Measurements from ENCODE around the gene NLGN4Y.

NLGN4Y gene

DNA sequence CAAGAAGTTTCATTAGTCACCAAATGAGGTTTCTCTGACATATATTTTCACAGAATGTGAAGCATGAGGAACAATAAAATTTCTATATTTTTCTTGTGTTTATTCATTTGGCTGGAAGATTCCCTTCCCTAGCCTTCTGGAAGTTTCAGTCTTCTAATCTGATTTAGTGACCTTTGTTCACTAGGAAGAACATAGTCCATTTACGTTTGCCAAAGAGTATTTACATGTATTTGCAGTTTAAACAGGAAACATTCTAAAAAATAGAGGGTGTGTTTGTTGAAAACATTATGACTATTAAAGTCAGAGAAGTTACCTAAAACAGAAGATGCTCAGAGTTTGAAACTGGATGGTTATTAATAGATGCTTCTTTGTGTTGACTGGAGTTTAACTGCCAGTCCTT, 238.6 kb downstream of the NLGN4Y start:
- no peak for TF ChIP-seq OSR1 (CRISPR knock-in tag; IDR thresholded peaks at IDR 0.05)
- TF ChIP-seq, protein P1, sequence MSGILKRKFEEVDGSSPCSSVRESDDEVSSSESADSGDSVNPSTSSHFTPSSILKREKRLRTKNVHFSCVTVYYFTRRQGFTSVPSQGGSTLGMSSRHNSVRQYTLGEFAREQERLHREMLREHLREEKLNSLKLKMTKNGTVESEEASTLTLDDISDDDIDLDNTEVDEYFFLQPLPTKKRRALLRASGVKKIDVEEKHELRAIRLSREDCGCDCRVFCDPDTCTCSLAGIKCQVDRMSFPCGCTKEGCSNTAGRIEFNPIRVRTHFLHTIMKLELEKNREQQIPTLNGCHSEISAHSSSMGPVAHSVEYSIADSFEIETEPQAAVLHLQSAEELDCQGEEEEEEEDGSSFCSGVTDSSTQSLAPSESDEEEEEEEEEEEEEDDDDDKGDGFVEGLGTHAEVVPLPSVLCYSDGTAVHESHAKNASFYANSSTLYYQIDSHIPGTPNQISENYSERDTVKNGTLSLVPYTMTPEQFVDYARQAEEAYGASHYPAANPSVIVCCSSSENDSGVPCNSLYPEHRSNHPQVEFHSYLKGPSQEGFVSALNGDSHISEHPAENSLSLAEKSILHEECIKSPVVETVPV (CRISPR knock-in tag; IDR thresholded peaks at IDR 0.05) = no peak
- TF ChIP-seq ESRRG (CRISPR knock-in tag; IDR thresholded peaks at IDR 0.05) = no peak
- TF ChIP-seq, protein P2, sequence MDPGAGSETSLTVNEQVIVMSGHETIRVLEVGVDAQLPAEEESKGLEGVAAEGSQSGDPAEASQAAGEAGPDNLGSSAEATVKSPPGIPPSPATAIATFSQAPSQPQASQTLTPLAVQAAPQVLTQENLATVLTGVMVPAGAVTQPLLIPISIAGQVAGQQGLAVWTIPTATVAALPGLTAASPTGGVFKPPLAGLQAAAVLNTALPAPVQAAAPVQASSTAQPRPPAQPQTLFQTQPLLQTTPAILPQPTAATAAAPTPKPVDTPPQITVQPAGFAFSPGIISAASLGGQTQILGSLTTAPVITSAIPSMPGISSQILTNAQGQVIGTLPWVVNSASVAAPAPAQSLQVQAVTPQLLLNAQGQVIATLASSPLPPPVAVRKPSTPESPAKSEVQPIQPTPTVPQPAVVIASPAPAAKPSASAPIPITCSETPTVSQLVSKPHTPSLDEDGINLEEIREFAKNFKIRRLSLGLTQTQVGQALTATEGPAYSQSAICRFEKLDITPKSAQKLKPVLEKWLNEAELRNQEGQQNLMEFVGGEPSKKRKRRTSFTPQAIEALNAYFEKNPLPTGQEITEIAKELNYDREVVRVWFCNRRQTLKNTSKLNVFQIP (CRISPR knock-in tag; IDR thresholded peaks at IDR 0.05; ENCODE audit: borderline replicate concordance, low read depth) = no peak
- ATAC-seq = no peak

DNA sequence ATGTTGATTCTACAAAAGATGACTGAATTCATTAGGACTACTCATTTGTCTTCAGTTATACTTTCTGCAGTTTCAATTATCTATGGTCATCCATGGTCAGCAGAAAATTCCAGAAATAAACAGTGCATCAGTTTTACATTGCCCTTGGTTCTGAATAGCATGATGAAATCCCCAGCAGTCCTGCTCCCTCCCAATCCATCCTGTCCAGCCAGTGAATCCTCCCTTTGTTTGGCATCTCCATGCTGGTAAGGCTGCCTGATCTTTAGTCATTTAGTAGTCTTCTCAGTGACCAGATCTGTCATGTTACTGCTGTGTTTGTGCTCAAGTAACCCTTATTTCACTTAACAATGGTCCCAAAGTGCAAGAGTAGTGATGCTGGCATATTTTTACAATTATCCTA, 239.3 kb downstream of the NLGN4Y start:
- TF ChIP-seq CSDC2 (CRISPR knock-in tag; IDR thresholded peaks at IDR 0.05) (no peak), ISL1 (CRISPR knock-in tag; IDR thresholded peaks at IDR 0.05) (no peak), ZNF8 (CRISPR knock-in tag; IDR thresholded peaks at IDR 0.05) (no peak), TCF4 (CRISPR knock-in tag; IDR thresholded peaks at IDR 0.05; ENCODE audit: borderline replicate concordance) (no peak), BACH2 (CRISPR knock-in tag; IDR thresholded peaks at IDR 0.05; ENCODE audit: borderline replicate concordance) (no peak), ZNF70 (CRISPR knock-in tag; IDR thresholded peaks at IDR 0.05) (no peak), GLIS3 (CRISPR knock-in tag; IDR thresholded peaks at IDR 0.05) (no peak), ARNTL (CRISPR knock-in tag; IDR thresholded peaks at IDR 0.05; ENCODE audit: borderline replicate concordance, low read depth) (no peak), RARB (CRISPR knock-in tag; IDR thresholded peaks at IDR 0.05) (no peak), SNAI2 (CRISPR knock-in tag; IDR thresholded peaks at IDR 0.05) (no peak), ZFP3 (CRISPR knock-in tag; IDR thresholded peaks at IDR 0.05) (no peak), TOX (CRISPR knock-in tag; IDR thresholded peaks at IDR 0.05; ENCODE audit: borderline replicate concordance) (no peak), ZFP30 (CRISPR knock-in tag; IDR thresholded peaks at IDR 0.05) (no peak)
- TF ChIP-seq, protein P3, sequence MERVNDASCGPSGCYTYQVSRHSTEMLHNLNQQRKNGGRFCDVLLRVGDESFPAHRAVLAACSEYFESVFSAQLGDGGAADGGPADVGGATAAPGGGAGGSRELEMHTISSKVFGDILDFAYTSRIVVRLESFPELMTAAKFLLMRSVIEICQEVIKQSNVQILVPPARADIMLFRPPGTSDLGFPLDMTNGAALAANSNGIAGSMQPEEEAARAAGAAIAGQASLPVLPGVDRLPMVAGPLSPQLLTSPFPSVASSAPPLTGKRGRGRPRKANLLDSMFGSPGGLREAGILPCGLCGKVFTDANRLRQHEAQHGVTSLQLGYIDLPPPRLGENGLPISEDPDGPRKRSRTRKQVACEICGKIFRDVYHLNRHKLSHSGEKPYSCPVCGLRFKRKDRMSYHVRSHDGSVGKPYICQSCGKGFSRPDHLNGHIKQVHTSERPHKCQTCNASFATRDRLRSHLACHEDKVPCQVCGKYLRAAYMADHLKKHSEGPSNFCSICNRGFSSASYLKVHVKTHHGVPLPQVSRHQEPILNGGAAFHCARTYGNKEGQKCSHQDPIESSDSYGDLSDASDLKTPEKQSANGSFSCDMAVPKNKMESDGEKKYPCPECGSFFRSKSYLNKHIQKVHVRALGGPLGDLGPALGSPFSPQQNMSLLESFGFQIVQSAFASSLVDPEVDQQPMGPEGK (CRISPR knock-in tag; IDR thresholded peaks at IDR 0.05; ENCODE audit: borderline replicate concordance) = no peak
- TF ChIP-seq, protein P2 (CRISPR knock-in tag; IDR thresholded peaks at IDR 0.05; ENCODE audit: borderline replicate concordance, low read depth) = no peak
- ATAC-seq = no peak

DNA sequence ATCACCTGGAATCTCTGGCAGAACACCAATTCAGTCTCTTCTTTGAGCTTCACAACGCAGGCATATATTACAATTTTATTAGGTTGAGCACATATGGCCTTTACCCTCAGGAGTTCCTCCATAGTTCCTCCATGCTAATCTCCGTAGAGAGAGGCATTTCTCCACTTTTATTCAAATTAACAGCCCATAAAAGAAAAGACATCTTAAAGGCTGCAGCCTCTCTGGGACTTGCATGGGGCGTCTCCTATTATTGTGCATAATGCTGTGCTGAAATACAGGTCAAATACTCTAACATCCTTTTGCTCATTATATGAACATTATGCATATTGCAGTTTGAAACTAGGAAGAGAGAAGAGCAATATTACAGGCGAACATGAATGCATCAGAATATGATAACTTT, 253.9 kb downstream of the NLGN4Y start:
- ATAC-seq = no peak
- TF ChIP-seq TOX (CRISPR knock-in tag; IDR thresholded peaks at IDR 0.05; ENCODE audit: borderline replicate concordance) = no peak
- TF ChIP-seq GLIS3 (CRISPR knock-in tag; IDR thresholded peaks at IDR 0.05) = no peak
- no peak for TF ChIP-seq PPARA (CRISPR knock-in tag; IDR thresholded peaks at IDR 0.05; ENCODE audit: borderline replicate concordance)
- TF ChIP-seq ZNF70 (CRISPR knock-in tag; IDR thresholded peaks at IDR 0.05) = no peak
- TF ChIP-seq CSDC2 (CRISPR knock-in tag; IDR thresholded peaks at IDR 0.05) = no peak
- no peak for TF ChIP-seq OSR1 (CRISPR knock-in tag; IDR thresholded peaks at IDR 0.05)
- TF ChIP-seq, protein P2 (CRISPR knock-in tag; IDR thresholded peaks at IDR 0.05; ENCODE audit: borderline replicate concordance, low read depth) = no peak
- TF ChIP-seq ESRRG (CRISPR knock-in tag; IDR thresholded peaks at IDR 0.05) = no peak
- no peak for TF ChIP-seq ISL1 (CRISPR knock-in tag; IDR thresholded peaks at IDR 0.05)
- no peak for TF ChIP-seq ZC3H10 (CRISPR knock-in tag; IDR thresholded peaks at IDR 0.05)
- TF ChIP-seq, protein P4, sequence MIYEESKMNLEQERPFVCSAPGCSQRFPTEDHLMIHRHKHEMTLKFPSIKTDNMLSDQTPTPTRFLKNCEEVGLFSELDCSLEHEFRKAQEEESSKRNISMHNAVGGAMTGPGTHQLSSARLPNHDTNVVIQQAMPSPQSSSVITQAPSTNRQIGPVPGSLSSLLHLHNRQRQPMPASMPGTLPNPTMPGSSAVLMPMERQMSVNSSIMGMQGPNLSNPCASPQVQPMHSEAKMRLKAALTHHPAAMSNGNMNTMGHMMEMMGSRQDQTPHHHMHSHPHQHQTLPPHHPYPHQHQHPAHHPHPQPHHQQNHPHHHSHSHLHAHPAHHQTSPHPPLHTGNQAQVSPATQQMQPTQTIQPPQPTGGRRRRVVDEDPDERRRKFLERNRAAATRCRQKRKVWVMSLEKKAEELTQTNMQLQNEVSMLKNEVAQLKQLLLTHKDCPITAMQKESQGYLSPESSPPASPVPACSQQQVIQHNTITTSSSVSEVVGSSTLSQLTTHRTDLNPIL (CRISPR knock-in tag; IDR thresholded peaks at IDR 0.05; ENCODE audit: low read depth) = no peak
- TF ChIP-seq ZFP30 (CRISPR knock-in tag; IDR thresholded peaks at IDR 0.05) = no peak
- no peak for TF ChIP-seq ARNTL (CRISPR knock-in tag; IDR thresholded peaks at IDR 0.05; ENCODE audit: borderline replicate concordance, low read depth)

All from SK-N-SH treated with all-trans-retinoic acid at 6 μM for 48 hours (cell line).